ENCODE measurements around the gene TCF3.

DNA sequence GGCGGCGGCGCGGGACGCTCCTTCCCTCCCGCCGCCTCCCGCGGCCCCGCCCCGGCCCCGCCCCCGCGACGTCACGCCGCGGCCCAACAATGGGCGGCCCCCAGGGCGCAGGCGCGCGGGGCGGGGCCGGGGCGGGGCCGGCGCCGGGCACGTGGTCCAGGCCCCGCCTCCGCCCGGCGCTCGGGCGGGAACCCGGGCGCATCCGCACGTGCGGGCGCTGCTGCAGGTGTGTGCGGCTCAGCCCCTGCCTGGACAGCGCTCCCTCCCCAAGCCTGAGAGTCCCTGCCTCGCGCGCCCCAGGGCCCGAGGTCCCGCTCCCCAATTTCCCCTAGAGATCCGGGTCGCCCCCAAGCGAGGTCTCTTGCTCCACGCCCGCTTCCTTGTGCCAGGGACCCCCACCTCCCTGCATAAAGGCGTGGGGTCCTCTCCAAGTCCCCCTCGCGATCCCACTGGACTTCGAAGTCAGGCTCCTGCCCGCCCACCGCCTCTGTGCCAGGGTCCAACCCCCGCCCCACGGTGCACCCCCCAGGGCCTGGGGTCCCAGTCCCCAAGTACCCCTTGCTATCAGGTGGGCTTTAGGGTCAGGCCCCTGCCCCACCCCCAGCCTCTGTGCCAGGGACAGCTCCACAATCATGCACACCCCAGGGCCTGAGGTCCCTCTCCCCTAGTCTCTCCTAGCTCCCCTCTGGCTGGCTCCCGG, 83.9 kb downstream of the TCF3 start, which contains the start of gene MEX3D:
- TF ChIP-seq GATA2 (IDR thresholded peaks at IDR 0.05; ENCODE audit: low read depth, low read length): no peak
- no peak for TF ChIP-seq GATA3 (IDR thresholded peaks at IDR 0.05; ENCODE audit: low read depth, low read length)

Measured in SH-SY5Y (cell line).